WTC11 (cell line): ENCODE data around the gene UIMC1.

ENCODE experiments used
- ATF2 ChIP-seq: sonication (generic); formaldehyde crosslinking; IDR thresholded peaks from 2 replicates; pipeline ENCODE4 v1.8.1; 2022; ENCODE audit warnings: low read depth, missing genetic modification reagents, borderline replicate concordance
- CREM ChIP-seq: sonication (generic); formaldehyde crosslinking; IDR thresholded peaks from 2 replicates; pipeline ENCODE4 v1.8.1; 2022; ENCODE audit warnings: mild to moderate bottlenecking, missing genetic modification reagents, moderate library complexity
- EMX1 ChIP-seq: fragments of 250-450 bp; sonication (Bioruptor Pico); IDR thresholded peaks from 2 replicates; pipeline ENCODE4 v1.8.0; 2021; ENCODE audit warnings: mild to moderate bottlenecking
- ESRRA ChIP-seq: sonication (generic); formaldehyde crosslinking; IDR thresholded peaks from 2 replicates; pipeline ENCODE4 v1.8.1; 2022; ENCODE audit warnings: mild to moderate bottlenecking, missing genetic modification reagents, borderline replicate concordance
- MYBL2 ChIP-seq: sonication (generic); formaldehyde crosslinking; IDR thresholded peaks from 2 replicates; pipeline ENCODE4 v1.8.1; 2023; ENCODE audit warnings: mild to moderate bottlenecking, moderate library complexity, missing genetic modification reagents
- PRRX2 ChIP-seq: fragments of 250-450 bp; sonication (Bioruptor Pico); IDR thresholded peaks from 2 replicates; pipeline ENCODE4 v1.8.0; 2021; ENCODE audit warnings: mild to moderate bottlenecking
- ZNF121 ChIP-seq: sonication (generic); formaldehyde crosslinking; IDR thresholded peaks from 2 replicates; pipeline ENCODE4 v1.8.0; 2023; ENCODE audit warnings: missing genetic modification reagents
- TF ChIP-seq, protein P1 (sequence below): fragments of 200-600 bp; IDR thresholded peaks from 2 replicates; pipeline ENCODE4 v1.8.0; 2022; ENCODE audit warnings: antibody characterized with exemption
- TF ChIP-seq, protein P2 (sequence below): sonication (generic); formaldehyde crosslinking; conservative IDR thresholded peaks from 2 replicates; pipeline ENCODE4 v1.8.1; 2022; ENCODE audit warnings: mild to moderate bottlenecking, missing genetic modification reagents
- TF ChIP-seq, protein P3 (sequence below): sonication (generic); formaldehyde crosslinking; IDR thresholded peaks from 2 replicates; pipeline ENCODE4 v1.8.1; 2022; ENCODE audit warnings: mild to moderate bottlenecking, moderate library complexity, missing genetic modification reagents
- TF ChIP-seq, protein P4 (sequence below): sonication (generic); formaldehyde crosslinking; IDR thresholded peaks from 2 replicates; pipeline ENCODE4 v1.8.1; 2023; ENCODE audit warnings: mild to moderate bottlenecking, moderate library complexity, missing genetic modification reagents

GRCh38 chr5:176954050-176954449 is 52.5 kb downstream of the UIMC1 start:
- TF ChIP-seq ESRRA (no peak), EMX1 (CRISPR knock-in tag) (no peak), PRRX2 (CRISPR knock-in tag) (no peak), MYBL2 (CRISPR knock-in tag) (no peak), CREM (CRISPR knock-in tag) (no peak), ATF2 (CRISPR knock-in tag) (no peak), ZNF121 (CRISPR knock-in tag) (no peak)
- TF ChIP-seq, protein P1, sequence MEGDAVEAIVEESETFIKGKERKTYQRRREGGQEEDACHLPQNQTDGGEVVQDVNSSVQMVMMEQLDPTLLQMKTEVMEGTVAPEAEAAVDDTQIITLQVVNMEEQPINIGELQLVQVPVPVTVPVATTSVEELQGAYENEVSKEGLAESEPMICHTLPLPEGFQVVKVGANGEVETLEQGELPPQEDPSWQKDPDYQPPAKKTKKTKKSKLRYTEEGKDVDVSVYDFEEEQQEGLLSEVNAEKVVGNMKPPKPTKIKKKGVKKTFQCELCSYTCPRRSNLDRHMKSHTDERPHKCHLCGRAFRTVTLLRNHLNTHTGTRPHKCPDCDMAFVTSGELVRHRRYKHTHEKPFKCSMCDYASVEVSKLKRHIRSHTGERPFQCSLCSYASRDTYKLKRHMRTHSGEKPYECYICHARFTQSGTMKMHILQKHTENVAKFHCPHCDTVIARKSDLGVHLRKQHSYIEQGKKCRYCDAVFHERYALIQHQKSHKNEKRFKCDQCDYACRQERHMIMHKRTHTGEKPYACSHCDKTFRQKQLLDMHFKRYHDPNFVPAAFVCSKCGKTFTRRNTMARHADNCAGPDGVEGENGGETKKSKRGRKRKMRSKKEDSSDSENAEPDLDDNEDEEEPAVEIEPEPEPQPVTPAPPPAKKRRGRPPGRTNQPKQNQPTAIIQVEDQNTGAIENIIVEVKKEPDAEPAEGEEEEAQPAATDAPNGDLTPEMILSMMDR, result no peak
- TF ChIP-seq, protein P2, sequence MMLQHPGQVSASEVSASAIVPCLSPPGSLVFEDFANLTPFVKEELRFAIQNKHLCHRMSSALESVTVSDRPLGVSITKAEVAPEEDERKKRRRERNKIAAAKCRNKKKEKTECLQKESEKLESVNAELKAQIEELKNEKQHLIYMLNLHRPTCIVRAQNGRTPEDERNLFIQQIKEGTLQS (CRISPR knock-in tag), result no peak
- TF ChIP-seq, protein P3, sequence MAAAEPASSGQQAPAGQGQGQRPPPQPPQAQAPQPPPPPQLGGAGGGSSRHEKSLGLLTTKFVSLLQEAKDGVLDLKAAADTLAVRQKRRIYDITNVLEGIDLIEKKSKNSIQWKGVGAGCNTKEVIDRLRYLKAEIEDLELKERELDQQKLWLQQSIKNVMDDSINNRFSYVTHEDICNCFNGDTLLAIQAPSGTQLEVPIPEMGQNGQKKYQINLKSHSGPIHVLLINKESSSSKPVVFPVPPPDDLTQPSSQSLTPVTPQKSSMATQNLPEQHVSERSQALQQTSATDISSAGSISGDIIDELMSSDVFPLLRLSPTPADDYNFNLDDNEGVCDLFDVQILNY (CRISPR knock-in tag), result no peak
- TF ChIP-seq, protein P4, sequence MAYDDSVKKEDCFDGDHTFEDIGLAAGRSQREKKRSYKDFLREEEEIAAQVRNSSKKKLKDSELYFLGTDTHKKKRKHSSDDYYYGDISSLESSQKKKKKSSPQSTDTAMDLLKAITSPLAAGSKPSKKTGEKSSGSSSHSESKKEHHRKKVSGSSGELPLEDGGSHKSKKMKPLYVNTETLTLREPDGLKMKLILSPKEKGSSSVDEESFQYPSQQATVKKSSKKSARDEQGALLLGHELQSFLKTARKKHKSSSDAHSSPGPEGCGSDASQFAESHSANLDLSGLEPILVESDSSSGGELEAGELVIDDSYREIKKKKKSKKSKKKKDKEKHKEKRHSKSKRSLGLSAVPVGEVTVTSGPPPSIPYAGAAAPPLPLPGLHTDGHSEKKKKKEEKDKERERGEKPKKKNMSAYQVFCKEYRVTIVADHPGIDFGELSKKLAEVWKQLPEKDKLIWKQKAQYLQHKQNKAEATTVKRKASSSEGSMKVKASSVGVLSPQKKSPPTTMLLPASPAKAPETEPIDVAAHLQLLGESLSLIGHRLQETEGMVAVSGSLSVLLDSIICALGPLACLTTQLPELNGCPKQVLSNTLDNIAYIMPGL (CRISPR knock-in tag), result no peak
